ENCODE data around the gene KRT74. TPM values are rescaled to one million over a fixed set of nuclear protein-coding genes. Genes with fewer than 3 reads are reported as not detected.

KRT74 gene
- total RNA-seq, 1 donor = not detected

DNA sequence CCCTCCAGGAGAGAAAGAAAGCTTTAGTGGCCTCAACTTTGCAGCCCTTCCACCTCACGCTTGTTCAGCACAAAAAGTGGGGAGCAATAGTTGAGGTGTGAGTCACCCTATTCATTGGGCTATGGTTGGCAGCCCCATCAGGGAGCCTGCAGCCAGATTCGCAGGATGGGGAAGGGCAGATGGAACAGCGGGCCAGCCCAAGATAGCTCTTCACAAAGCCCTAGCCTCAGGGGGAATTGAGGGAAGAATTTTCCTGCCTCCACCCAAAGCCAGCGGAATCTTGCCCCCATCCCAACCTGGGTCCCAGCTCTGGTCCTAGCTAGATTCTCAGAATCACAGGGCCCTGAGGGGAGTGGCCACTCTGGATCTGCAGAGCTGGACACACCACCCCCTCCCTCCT lies 49.8 kb downstream of the KRT74 start:
- DNase-seq (ENCODE audit: low read depth in 2 of 3, low spot score in 2 of 3) = no peak

DNA sequence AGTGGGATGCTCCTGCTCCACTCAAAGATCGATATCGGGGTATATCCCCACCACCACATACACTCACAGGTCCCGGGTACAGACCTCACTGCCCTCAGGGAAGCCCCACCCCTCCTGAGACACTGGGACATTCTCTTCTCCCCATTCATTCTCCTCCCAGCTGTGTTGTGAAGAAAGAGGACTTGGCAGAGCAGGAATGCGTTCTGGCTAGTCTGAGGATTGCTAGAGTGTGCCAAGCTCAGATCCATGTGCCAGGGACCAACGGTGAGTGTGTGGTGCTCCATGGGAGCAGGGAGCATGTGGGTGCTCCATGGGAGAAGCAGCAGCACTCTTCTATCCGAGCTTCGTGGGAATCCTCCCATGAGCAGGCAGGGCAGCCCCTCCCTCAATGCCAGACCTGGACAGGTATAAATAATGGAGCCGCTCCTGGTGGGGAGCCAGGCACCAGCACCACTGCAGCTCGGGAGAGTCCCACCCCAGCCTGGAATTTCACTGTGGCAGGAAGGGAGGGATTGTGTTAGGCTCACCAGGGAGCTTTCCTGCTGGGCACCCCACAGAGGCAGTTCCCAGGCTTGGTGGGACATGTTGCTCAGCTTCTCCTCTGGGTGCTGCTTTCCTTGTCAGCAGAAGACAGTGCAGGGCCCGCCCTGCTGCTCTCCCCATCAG lies 51.2 kb downstream of the KRT74 start:
- no peak for DNase-seq (ENCODE audit: low read depth in 2 of 3, low spot score in 2 of 3)

- DNase-seq (ENCODE audit: low read depth in 2 of 3, low spot score in 2 of 3) = no peak
Observed at GRCh38 chr12:52521568-52522266, 51.9 kb downstream of the KRT74 start.

DNA sequence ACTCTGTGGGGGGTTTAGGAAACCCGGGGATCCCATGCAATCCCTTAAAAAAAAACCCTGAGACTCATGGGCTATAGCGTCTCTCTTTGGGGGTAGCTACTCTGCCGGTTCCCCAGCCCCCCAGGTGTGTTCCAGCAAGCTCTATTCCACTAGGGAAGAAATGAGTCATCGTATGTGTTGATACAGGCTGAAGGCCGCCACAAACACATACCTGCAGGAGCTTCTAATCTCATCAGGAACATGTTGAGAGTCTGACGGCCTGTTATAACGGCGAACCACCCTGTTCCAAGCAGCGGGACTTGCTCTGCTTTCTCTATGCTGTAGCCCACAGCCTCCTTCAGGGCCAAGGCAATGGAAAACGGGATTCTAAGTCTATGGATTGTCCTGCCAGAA lies 52.5 kb downstream of the KRT74 start:
- no peak for DNase-seq (ENCODE audit: low read depth in 2 of 3, low spot score in 2 of 3)

DNA sequence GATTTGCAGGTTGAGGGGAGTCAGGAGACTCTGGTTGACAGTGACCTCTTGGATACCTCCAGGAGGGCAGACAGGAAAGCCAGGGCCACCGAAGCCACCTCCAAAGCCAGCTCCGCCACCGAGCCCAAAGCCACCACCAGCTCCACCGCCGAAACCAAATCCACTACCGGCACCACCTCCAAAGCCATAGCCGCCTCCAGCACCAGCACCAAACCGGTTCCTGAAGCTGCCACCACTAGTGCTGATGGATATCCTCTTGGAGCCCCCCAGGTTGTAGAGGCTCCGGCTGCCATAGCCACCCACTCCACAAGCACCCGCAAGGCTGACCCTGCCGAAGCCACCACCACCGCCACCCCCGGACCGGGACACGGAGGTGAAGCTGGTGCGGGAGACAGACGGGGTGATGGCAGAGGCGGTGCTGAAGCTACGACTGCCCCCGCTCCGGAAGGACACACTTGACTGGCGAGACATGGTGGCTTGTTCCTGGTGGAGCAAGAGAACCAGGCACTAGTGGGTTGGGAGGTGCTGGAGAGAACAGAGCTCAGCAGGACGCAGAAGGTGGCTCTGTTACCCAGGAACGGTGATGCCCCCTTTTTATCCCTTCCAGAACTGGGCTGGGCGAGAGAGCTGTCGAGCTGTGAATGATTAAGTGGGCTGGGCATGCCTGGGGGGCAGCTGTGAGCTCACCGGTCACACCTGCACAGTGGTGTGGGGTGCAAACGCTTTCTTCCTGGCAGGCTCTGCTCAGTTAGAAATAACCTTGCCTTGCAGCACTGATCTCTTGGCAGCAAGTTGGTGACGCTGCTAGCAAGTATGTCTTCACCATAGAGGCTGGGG lies 53.6 kb downstream of the KRT74 start, which contains the start of gene KRT5:
KRT5 (minus strand) TSS at position 569 of the 837 bp plus-strand sequence; CDS start at position 471, 98 bp downstream.
- no peak for DNase-seq (ENCODE audit: low read depth in 2 of 3, low spot score in 2 of 3)

- no peak for DNase-seq (ENCODE audit: low read depth in 2 of 3, low spot score in 2 of 3)
Observed at GRCh38 chr12:52519387-52519703, 54.3 kb downstream of the KRT74 start.

DNA sequence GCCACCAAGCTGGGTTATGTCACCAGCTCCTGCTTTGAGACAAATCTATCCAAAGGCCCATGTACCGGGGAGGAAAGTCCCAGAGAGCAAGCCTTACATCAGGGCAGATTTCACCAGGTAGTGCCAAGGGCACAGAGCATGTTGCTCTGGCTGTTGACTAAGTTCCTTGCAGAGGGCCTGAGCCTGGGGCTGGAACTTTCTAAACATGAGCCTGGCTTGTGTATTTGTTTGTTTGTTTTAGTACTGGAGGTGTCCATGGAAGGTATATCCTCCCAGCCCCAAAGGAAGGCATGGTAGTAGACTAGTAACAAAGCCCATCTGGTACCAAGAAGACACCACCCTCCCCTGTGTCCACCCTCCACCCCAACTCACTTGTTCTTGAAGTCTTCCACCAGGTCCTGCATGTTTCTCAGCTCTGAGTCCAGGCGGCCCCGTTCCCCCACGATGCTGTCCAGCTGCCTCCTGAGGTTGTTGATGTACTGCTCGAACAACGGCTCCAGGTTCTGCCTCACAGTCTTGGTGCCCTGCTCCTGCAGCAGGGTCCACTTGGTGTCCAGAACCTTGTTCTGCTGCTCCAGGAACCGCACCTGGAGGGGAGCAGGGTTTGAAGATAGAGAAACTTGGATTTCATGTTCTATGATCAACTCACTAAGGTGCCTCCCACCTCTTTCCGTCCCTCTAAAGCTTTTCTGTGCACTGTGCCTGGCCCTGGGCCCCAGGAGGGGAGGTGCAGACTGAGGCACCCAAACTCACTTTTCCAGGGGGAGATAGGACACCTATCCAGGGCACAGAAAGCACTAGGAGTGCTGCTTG lies 54.9 kb downstream of the KRT74 start:
- DNase-seq (ENCODE audit: low read depth in 2 of 3, low spot score in 2 of 3) = no peak

DNA sequence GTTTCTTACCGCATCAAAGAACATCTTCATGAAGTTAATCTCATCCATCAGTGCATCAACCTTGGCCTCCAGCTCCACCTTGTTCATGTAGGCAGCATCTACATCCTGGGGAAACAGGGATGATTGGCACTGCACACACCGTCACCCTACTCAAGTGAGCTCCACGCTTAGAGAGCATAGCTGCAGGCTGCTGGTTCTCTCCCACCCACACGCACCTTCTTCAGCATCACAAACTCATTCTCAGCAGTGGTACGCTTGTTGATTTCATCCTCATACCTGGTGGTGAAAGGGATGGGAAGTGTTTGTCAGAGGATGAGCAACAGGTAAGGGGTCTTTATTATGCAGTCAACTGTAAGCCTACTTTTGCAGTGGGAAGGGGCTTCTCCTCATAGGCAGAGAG lies 55.8 kb downstream of the KRT74 start:
- DNase-seq (ENCODE audit: low read depth in 2 of 3, low spot score in 2 of 3) = no peak

- DNase-seq (ENCODE audit: low read depth in 2 of 3, low spot score in 2 of 3) = no peak
Observed at GRCh38 chr12:52517005-52517835, 56.4 kb downstream of the KRT74 start.

GRCh38 chr12:52515927-52516831 lies 57.5 kb downstream of the KRT74 start:
- DNase-seq (ENCODE audit: low read depth in 2 of 3, low spot score in 2 of 3) = no peak

Other genes with a start within 250 kb of the KRT74 start
- not detected for gene KRT85, start 206.4 kb downstream of the KRT74 start, total RNA-seq
- not detected for gene KRT84, start 188.2 kb downstream of the KRT74 start, total RNA-seq
- gene KRT82, start 167.5 kb downstream of the KRT74 start, total RNA-seq = not detected
- not detected for gene KRT75, start 139.5 kb downstream of the KRT74 start, total RNA-seq
- not detected for gene KRT6B, start 121.7 kb downstream of the KRT74 start, total RNA-seq
- not detected for gene KRT6C, start 100.0 kb downstream of the KRT74 start, total RNA-seq
- gene KRT6A, start 80.6 kb downstream of the KRT74 start, total RNA-seq = not detected
- gene KRT5, start 53.4 kb downstream of the KRT74 start, total RNA-seq = not detected
- not detected for gene KRT71, start 20.7 kb downstream of the KRT74 start, total RNA-seq
- gene KRT72, start 27.6 kb upstream of the KRT74 start, total RNA-seq = under 0.01 TPM
- 0.27 TPM for gene KRT73, start 44.7 kb upstream of the KRT74 start, total RNA-seq
- gene KRT2, start 78.4 kb upstream of the KRT74 start, total RNA-seq = not detected
- 1.1 TPM for gene KRT1, start 106.6 kb upstream of the KRT74 start, total RNA-seq
- gene KRT77, start 129.7 kb upstream of the KRT74 start, total RNA-seq = not detected
- gene KRT76, start 203.5 kb upstream of the KRT74 start, total RNA-seq = not detected
- not detected for gene KRT3, start 222.3 kb upstream of the KRT74 start, total RNA-seq
- not detected for gene KRT4, start 240.3 kb upstream of the KRT74 start, total RNA-seq

All from hematopoietic multipotent progenitor cell (in vitro differentiated cells).